ENCODE results near the gene TRIP12. TPM values are rescaled to one million over a fixed set of nuclear protein-coding genes. Genes with fewer than 3 reads are reported as not detected.
"Not testable (repeated sequence)": the region's sequence is repeated elsewhere in the genome, so short reads cannot be mapped to it uniquely, and the experiment has no call there.

The TRIP12 gene
- total RNA-seq, 1 experiment from 2014 or later, result 74.9 TPM

DNA sequence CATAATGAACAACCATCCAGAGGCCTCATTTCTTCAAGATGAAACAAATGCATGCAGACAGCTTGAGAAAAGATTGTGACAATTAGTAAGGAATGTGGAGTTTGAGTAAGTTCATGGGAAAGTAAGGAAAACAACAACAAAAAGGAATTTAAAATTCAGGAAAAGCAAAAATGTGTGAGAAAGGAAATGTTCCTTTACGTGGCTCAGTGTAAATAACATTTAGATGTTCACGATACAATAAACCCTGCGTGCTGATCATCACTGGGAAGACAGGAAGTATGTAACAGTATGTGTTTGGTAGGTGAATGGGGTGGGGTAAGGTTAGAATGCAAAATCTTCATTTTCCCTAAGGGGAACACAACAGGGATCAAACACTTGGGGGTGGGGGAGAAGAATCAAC lies 72.7 kb downstream of the TRIP12 start:
- no peak overlapping the region for H3K4me3 ChIP-seq (ENCODE audit: insufficient read depth, low read depth, low read length)
- no peaks in the 10 kb centered on the region for H3K36me3 ChIP-seq (replicated peaks; ENCODE audit: control insufficient read depth, insufficient read depth, low read length)
- H3K27me3 ChIP-seq (ENCODE audit: control insufficient read depth, insufficient read depth, low read length), result no peaks in the 10 kb centered on the region
- peak; percentile 16 for DNase-seq

GRCh38 chr2:229843613-229844012 lies 78.2 kb downstream of the TRIP12 start:
- Histone ChIP-seq H3K27me3 (ENCODE audit: control insufficient read depth, insufficient read depth, low read length) (no peaks in the 10 kb centered on the region), H3K4me3 (ENCODE audit: insufficient read depth, low read depth, low read length) (no peak overlapping the region), H3K36me3 (replicated peaks; ENCODE audit: control insufficient read depth, insufficient read depth, low read length) (peaks cover 1% of the 10 kb centered on the region)
- no peak for DNase-seq

DNA sequence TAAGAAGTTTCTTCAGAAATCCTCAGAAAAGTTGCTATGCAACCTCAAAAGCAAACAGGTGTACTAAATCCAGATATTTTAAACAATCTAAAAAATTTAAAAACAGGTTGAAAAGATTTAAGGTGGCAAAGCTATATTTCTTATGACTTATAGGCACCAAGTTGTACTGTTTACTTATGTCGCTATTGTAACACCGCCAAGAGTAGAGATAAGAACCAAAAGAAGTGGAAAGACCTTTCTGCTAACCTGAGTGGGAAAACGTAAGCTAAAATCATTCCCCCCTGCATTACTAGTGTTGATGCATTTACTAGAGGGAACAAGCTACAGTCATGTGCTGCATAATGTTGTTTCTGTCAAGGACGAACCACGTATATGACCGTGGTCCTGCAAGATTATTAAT lies 83.1 kb downstream of the TRIP12 start:
- DNase-seq, result no peak
- Histone ChIP-seq H3K27me3 (ENCODE audit: control insufficient read depth, insufficient read depth, low read length) (no peaks in the 10 kb centered on the region), H3K4me3 (ENCODE audit: insufficient read depth, low read depth, low read length) (no peak overlapping the region), H3K36me3 (replicated peaks; ENCODE audit: control insufficient read depth, insufficient read depth, low read length) (peaks cover 2% of the 10 kb centered on the region)

GRCh38 chr2:229836847-229837246 lies 85.0 kb downstream of the TRIP12 start:
- no peak overlapping the region for H3K4me3 ChIP-seq (ENCODE audit: insufficient read depth, low read depth, low read length)
- DNase-seq, result no peak
- no peaks in the 10 kb centered on the region for H3K27me3 ChIP-seq (ENCODE audit: control insufficient read depth, insufficient read depth, low read length)
- H3K36me3 ChIP-seq (replicated peaks; ENCODE audit: control insufficient read depth, insufficient read depth, low read length), result peaks cover 2% of the 10 kb centered on the region

DNA sequence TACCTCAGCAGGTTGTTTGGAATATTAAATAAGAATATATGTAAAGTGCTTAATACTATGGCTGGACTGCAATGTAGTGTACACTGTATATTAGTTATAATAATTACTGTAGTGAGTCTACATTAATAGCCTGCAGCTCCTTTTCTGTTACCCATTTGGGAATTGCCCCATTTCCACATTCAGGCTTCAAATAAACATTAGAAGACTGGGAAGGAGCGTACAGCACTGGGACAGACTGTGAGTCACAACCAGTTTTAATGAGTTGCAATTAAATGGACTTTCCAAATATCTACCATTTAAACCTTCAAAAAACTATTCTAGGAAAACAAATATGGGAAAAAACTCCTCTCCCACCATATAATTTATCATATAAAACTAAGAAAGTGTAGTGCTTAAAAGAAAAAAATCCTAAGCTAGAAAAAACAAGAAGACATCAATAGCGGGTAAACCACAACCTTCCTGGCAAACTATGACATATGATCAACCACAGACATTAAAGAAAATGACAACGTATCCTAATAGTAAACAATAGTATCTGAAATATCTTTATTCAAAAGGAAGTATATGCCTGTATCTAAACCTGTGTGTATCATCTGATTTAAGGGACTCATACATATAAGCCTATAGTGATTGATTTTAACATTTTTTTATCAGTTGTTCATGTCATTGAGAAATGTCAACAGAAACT lies 86.1 kb downstream of the TRIP12 start:
- no peak for DNase-seq
- H3K27me3 ChIP-seq (ENCODE audit: control insufficient read depth, insufficient read depth, low read length), result no peaks in the 10 kb centered on the region
- H3K36me3 ChIP-seq (replicated peaks; ENCODE audit: control insufficient read depth, insufficient read depth, low read length), result peaks cover 2% of the 10 kb centered on the region
- no peak overlapping the region for H3K4me3 ChIP-seq (ENCODE audit: insufficient read depth, low read depth, low read length)

DNA sequence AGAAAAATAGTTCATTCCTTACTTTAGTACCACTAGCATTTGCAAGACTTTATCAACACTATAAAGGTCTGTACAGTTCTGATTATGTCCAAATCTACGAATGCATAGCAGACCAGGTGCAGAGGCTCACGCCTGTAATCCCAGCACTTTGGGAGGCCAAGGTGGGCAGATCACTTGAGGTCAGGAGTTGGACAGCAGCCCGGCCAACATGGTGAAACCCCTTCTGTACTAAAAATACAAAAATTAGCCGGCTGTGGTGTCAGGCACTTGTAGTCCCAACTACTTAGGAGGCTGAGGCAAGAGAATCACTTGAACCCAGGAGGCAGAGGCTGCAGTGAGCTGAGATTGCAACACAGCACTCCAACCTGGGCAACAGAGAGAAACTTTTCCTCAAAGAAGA lies 87.4 kb downstream of the TRIP12 start:
- DNase-seq; H3K27me3 ChIP-seq (ENCODE audit: control insufficient read depth, insufficient read depth, low read length); H3K4me3 ChIP-seq (ENCODE audit: insufficient read depth, low read depth, low read length); H3K36me3 ChIP-seq (replicated peaks; ENCODE audit: control insufficient read depth, insufficient read depth, low read length): not testable (repeated sequence)

- no peak overlapping the region for H3K4me3 ChIP-seq (ENCODE audit: insufficient read depth, low read depth, low read length)
- H3K27me3 ChIP-seq (ENCODE audit: control insufficient read depth, insufficient read depth, low read length), result no peaks in the 10 kb centered on the region
- no peak for DNase-seq
- peaks cover 1% of the 10 kb centered on the region; the same call in 1 of the 2 replicates for H3K36me3 ChIP-seq (replicated peaks; ENCODE audit: control insufficient read depth, insufficient read depth, low read length)
Measured at GRCh38 chr2:229832510-229832898, 89.3 kb downstream of the TRIP12 start.

DNA sequence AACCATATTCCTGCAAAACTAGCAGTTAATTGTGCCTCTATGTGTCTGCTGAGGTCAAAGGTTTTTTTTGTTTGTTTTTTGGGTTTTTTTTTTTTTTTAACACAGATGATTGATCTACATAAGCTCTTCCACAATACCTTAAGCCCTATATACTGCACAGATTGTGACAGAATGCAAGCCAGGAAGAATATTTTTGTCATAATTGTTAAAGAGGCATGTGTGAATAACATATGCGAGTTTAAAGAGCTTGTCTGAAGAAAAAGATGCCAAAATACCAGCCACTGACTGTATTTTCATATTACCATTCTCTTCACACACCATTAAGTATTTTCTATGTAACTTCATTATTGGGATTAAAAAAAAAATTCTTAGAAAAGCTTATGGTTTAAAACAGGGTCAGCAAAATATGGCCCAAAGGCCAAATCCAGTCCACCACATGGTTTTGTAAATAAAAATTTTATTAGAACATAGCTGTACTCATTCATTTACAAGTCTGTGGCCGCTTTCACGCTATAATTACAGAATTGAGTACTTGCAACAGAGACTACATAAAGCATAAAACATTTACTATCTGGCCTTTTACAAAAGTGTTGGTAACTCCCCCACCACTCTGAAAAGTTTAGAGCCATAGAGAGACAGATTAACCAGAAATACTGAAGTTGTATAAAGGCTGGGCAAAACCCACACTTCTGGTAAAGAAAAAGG lies 89.9 kb downstream of the TRIP12 start:
- no peak overlapping the region for H3K4me3 ChIP-seq (ENCODE audit: insufficient read depth, low read depth, low read length)
- DNase-seq, result no peak
- peaks cover 1% of the 10 kb centered on the region; the same call in 1 of the 2 replicates for H3K36me3 ChIP-seq (replicated peaks; ENCODE audit: control insufficient read depth, insufficient read depth, low read length)
- no peaks in the 10 kb centered on the region for H3K27me3 ChIP-seq (ENCODE audit: control insufficient read depth, insufficient read depth, low read length)

DNA sequence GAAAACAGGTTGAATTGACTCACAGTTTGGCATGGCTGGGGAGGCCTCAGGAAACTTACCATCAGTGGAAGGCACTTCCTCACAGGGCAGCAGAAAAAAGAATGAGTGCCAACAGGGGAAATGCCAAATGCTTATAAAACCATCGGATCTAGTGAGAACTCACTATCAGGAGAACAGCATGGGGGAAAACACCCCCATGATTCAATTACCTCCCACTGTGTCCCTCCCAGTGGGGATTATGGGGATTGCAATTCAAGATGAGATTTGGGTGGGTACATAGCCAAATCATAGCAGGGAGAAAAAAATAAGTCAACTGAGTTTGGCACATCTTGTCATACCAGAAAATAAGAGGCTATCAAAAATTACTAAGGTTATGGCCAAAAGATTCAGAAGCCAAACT lies 96.3 kb downstream of the TRIP12 start:
- Histone ChIP-seq H3K4me3 (ENCODE audit: insufficient read depth, low read depth, low read length) (no peak overlapping the region), H3K27me3 (ENCODE audit: control insufficient read depth, insufficient read depth, low read length) (no peaks in the 10 kb centered on the region), H3K36me3 (replicated peaks; ENCODE audit: control insufficient read depth, insufficient read depth, low read length) (no peaks in the 10 kb centered on the region; the same call in 1 of the 2 replicates)
- DNase-seq, result no peak

GRCh38 chr2:229821316-229821715 lies 100.5 kb downstream of the TRIP12 start:
- no peaks in the 10 kb centered on the region for H3K27me3 ChIP-seq (ENCODE audit: control insufficient read depth, insufficient read depth, low read length)
- H3K36me3 ChIP-seq (replicated peaks; ENCODE audit: control insufficient read depth, insufficient read depth, low read length), result no peaks in the 10 kb centered on the region
- no peak for DNase-seq
- no peak overlapping the region for H3K4me3 ChIP-seq (ENCODE audit: insufficient read depth, low read depth, low read length)

DNA sequence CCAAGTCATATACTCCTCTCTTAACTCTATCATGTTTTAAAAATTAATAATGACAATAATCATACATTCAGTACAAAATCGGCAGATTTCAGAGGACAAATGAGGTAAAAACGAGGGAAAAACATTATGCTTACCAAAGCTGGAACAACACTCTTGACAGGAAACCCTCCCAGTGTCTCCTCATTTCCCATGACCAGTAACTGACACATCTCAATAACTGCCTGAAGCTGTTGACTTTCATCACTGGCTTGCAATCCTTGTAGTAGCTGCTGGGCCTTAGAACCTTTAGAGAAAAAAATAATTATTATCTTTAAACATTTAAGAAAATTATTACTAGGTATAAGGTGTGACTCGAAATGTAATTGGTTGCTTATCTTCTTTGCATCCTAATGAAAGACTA lies 103.6 kb downstream of the TRIP12 start:
- Histone ChIP-seq H3K27me3 (ENCODE audit: control insufficient read depth, insufficient read depth, low read length) (no peaks in the 10 kb centered on the region), H3K4me3 (ENCODE audit: insufficient read depth, low read depth, low read length) (no peak overlapping the region), H3K36me3 (replicated peaks; ENCODE audit: control insufficient read depth, insufficient read depth, low read length) (no peaks in the 10 kb centered on the region; the same call in none of the 2 replicates)
- no peak for DNase-seq

- Histone ChIP-seq H3K4me3 (ENCODE audit: insufficient read depth, low read depth, low read length) (no peak overlapping the region), H3K36me3 (replicated peaks; ENCODE audit: control insufficient read depth, insufficient read depth, low read length) (no peaks in the 10 kb centered on the region; the same call in none of the 2 replicates), H3K27me3 (ENCODE audit: control insufficient read depth, insufficient read depth, low read length) (no peaks in the 10 kb centered on the region)
- DNase-seq, result no peak
Measured at GRCh38 chr2:229815858-229816257, 106.0 kb downstream of the TRIP12 start.

GRCh38 chr2:229815342-229815741 lies 106.5 kb downstream of the TRIP12 start:
- no peaks in the 10 kb centered on the region; the same call in none of the 2 replicates for H3K36me3 ChIP-seq (replicated peaks; ENCODE audit: control insufficient read depth, insufficient read depth, low read length)

GRCh38 chr2:229810786-229811185 lies 111.0 kb downstream of the TRIP12 start:
- Histone ChIP-seq H3K36me3 (replicated peaks; ENCODE audit: control insufficient read depth, insufficient read depth, low read length) (peaks cover 4% of the 10 kb centered on the region), H3K4me3 (ENCODE audit: insufficient read depth, low read depth, low read length) (no peak overlapping the region), H3K27me3 (ENCODE audit: control insufficient read depth, insufficient read depth, low read length) (no peaks in the 10 kb centered on the region)
- no peak for DNase-seq

More at GRCh38 chr2:229815342-229815741, 106.5 kb downstream of the TRIP12 start:
- no peak for DNase-seq
- H3K27me3 ChIP-seq (ENCODE audit: control insufficient read depth, insufficient read depth, low read length), result no peaks in the 10 kb centered on the region
- H3K4me3 ChIP-seq (ENCODE audit: insufficient read depth, low read depth, low read length), result no peak overlapping the region

DNA sequence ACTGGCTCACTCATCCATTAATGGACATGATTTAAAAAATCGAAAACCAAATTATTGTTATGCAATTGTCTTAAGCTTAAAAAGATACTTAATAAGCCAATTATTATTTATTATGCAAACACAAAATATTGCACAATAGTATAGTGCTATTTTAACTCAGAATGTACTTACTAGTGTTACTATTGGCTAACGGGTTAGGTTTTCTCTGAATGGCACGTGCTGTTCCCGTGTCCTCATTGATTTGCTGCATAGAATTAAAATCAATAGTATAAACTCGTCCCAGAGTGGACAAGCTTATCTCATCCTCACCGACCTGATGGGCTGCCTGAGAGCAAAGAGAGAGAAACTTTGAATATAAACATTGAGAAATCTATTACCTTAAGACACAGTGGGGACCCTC lies 116.2 kb downstream of the TRIP12 start:
- no peak for DNase-seq
- H3K4me3 ChIP-seq (ENCODE audit: insufficient read depth, low read depth, low read length), result no peak overlapping the region
- H3K27me3 ChIP-seq (ENCODE audit: control insufficient read depth, insufficient read depth, low read length), result no peaks in the 10 kb centered on the region
- H3K36me3 ChIP-seq (replicated peaks; ENCODE audit: control insufficient read depth, insufficient read depth, low read length), result peaks cover 4% of the 10 kb centered on the region
